HCT116 (cell line): ENCODE data around the gene PLEKHM3. TPM values are rescaled to one million over a fixed set of nuclear protein-coding genes. Genes with fewer than 3 reads are reported as not detected.

Experiments used
- ATAC-seq: fragments of 200-7000 bp; cut with Tn5 transposase; 2 replicates; pipeline ENCODE4 v1.9.1; 2020; ENCODE audit warnings: mild to moderate bottlenecking, moderate library complexity
- BruUV-seq: library from RNA; stranded (reverse); fragments of 400-500 nt; replicated peaks from 2 replicates; lab custom pipeline; 2021; lab: Mats Ljungman, UMichigan
- CTCF ChIA-PET: fragments of 300-600 bp; sonication (Branson Sonifier 250); formaldehyde crosslinking; loops from one replicate; lab custom pipeline; 2021; ENCODE audit warnings: antibody characterized with exemption; lab: Charles Lee
- POLR2A ChIA-PET: fragments of 300-600, 350-600 bp; sonication (Branson Sonifier 250); formaldehyde crosslinking; loops from one replicate; lab custom pipeline; 2021; ENCODE audit warnings: antibody characterized with exemption; lab: Charles Lee
- RAD21 ChIA-PET, 2 experiments: fragments of 300-600 bp; sonication (Branson Sonifier 250); formaldehyde crosslinking; loops; one replicate each; lab custom pipeline; 2023; ENCODE audit warnings: low total read pairs in 2 of 2; ENCODE audit not compliant: uncharacterized antibody in 2 of 2, unreplicated experiment in 2 of 2, low non-redundant PET in 1 of 2; lab: Charles Lee
- DNase-seq: peaks from one replicate; pipeline ENCODE4 v3.0.0-alpha.2; 2010; ENCODE audit warnings: low read depth, low spot score
- H2AFZ ChIP-seq: fragments of 200-600 bp; shearing (Covaris generic), sonication (generic); 2 replicates; pipeline ENCODE4 v1.6.1; 2017; ENCODE audit warnings: low read depth, mixed run types, mixed read lengths, antibody characterized with exemption, low read length; ENCODE audit not compliant: poor library complexity, severe bottlenecking
- H3K27ac ChIP-seq: 2 replicates; pipeline ENCODE4 v1.5.1; 2012; ENCODE audit warnings: low read depth, low read length
- H3K27me3 ChIP-seq: fragments of 200-600 bp; sonication (generic); 2 replicates; pipeline ENCODE4 v1.6.1; 2016; ENCODE audit warnings: mixed run types, low read length, mixed read lengths; ENCODE audit not compliant: insufficient read depth
- H3K36me3 ChIP-seq, 2 experiments: fragments of 200-500 bp in 1 of 2; fragments of 200-600 bp in 1 of 2; sonication (Bioruptor generic) in 1 of 2; sonication (generic) in 1 of 2; 2 replicates each; pipeline versions ENCODE4 v1.5.1 to v1.6.1; 2014 to 2016; ENCODE audit warnings: low read length in 2 of 2, inconsistent platforms in 1 of 2, mixed read lengths in 1 of 2, mixed run types in 1 of 2; ENCODE audit not compliant: insufficient read depth in 2 of 2, control insufficient read depth in 1 of 2
- H3K4me1 ChIP-seq, 2 experiments: fragments of 200-600 bp in 1 of 2; sonication (generic) in 1 of 2; 2 replicates each; pipeline versions ENCODE4 v1.5.1 to v1.6.1; 2012 to 2017; ENCODE audit warnings: low read length in 2 of 2, inconsistent platforms in 1 of 2, mild to moderate bottlenecking in 1 of 2, mixed read lengths in 1 of 2, mixed run types in 1 of 2, moderate library complexity in 1 of 2; ENCODE audit not compliant: insufficient read depth in 2 of 2, control insufficient read depth in 1 of 2
- H3K4me2 ChIP-seq: fragments of 200-600 bp; sonication (generic); 2 replicates; pipeline ENCODE4 v1.6.1; 2017; ENCODE audit warnings: mixed run types, low read length, mixed read lengths
- H3K4me3 ChIP-seq, 2 experiments: fragments of 200-600 bp in 1 of 2; sonication (generic) in 1 of 2; replicated peaks in 1 of 2; 2 replicates each; pipeline ENCODE4 v1.5.1; 2011 to 2016; ENCODE audit warnings: low read length in 2 of 2, control low read depth in 1 of 2, low read depth in 1 of 2, mild to moderate bottlenecking in 1 of 2, mixed read lengths in 1 of 2, mixed run types in 1 of 2
- H3K79me2 ChIP-seq: fragments of 200-600 bp; sonication (generic); 2 replicates; pipeline ENCODE4 v1.6.1; 2017; ENCODE audit warnings: mild to moderate bottlenecking, mixed run types, low read length, moderate library complexity, mixed read lengths; ENCODE audit not compliant: insufficient read depth
- H3K9ac ChIP-seq: fragments of 200-600 bp; sonication (generic); 2 replicates; pipeline ENCODE4 v1.6.1; 2016; ENCODE audit warnings: low read length, mixed read lengths
- H3K9me2 ChIP-seq: fragments of 200-600 bp; sonication (generic), shearing (Covaris generic); 2 replicates; pipeline ENCODE4 v1.6.1; 2017; ENCODE audit warnings: mixed run types, mild to moderate bottlenecking, moderate library complexity; ENCODE audit not compliant: insufficient read depth
- H3K9me3 ChIP-seq, 2 experiments: fragments of 200-500 bp in 1 of 2; fragments of 200-600 bp in 1 of 2; sonication (Bioruptor generic) in 1 of 2; sonication (generic) in 1 of 2; 2 replicates each; pipeline ENCODE4 v1.6.1; 2014 to 2017; ENCODE audit warnings: low read length in 2 of 2, mixed read lengths in 2 of 2, inconsistent platforms in 1 of 2, low read depth in 1 of 2, mild to moderate bottlenecking in 1 of 2, mixed run types in 1 of 2, moderate library complexity in 1 of 2; ENCODE audit not compliant: control insufficient read depth in 1 of 2, insufficient read depth in 1 of 2
- H4K20me1 ChIP-seq: fragments of 200-600 bp; sonication (generic), shearing (Covaris generic); 2 replicates; pipeline ENCODE4 v1.6.1; 2017; ENCODE audit warnings: mixed run types, mild to moderate bottlenecking, moderate library complexity; ENCODE audit not compliant: insufficient read depth
- CEBPB ChIP-seq: IDR thresholded peaks from 2 replicates; pipeline ENCODE4 v1.6.1; 2012; ENCODE audit warnings: low read depth
- ELF1 ChIP-seq: IDR thresholded peaks from 2 replicates; pipeline ENCODE4 v1.6.1; 2012; ENCODE audit warnings: low read depth, borderline replicate concordance
- EZH2 ChIP-seq: fragments of 200-600 bp; sonication (generic); IDR thresholded peaks from 2 replicates; pipeline ENCODE4 v1.6.1; 2017; ENCODE audit warnings: antibody characterized with exemption, mixed run types
- FOSL1 ChIP-seq: IDR thresholded peaks from 2 replicates; pipeline ENCODE4 v1.6.1; 2012; ENCODE audit warnings: low read depth
- RAD21 ChIP-seq: IDR thresholded peaks from 2 replicates; pipeline ENCODE4 v1.6.1; 2012; ENCODE audit warnings: low read depth, mild to moderate bottlenecking
- SP1 ChIP-seq: IDR thresholded peaks from 2 replicates; pipeline ENCODE4 v1.6.1; 2012; ENCODE audit warnings: low read depth
- SRF ChIP-seq: IDR thresholded peaks from 2 replicates; pipeline ENCODE4 v1.6.1; 2012; ENCODE audit warnings: low read depth
- TCF7L2 ChIP-seq: IDR thresholded peaks from 2 replicates; pipeline ENCODE4 v1.7.0; 2011; ENCODE audit warnings: borderline replicate concordance, inconsistent platforms; ENCODE audit not compliant: insufficient read depth, insufficient read length; ENCODE audit errors: extremely low read depth
- YY1 ChIP-seq: IDR thresholded peaks from 2 replicates; pipeline ENCODE4 v1.6.1; 2011; ENCODE audit warnings: low read length, low read depth, moderate library complexity, mild to moderate bottlenecking; ENCODE audit not compliant: insufficient replicate concordance; ENCODE audit errors: extremely low read depth
- ZFX ChIP-seq: fragments of 450-650 bp; IDR thresholded peaks from 2 replicates; pipeline ENCODE4 v1.6.1; 2017
- ZNF274 ChIP-seq: fragments of 200-500 bp; sonication (Bioruptor generic); IDR thresholded peaks from 2 replicates; pipeline ENCODE4 v1.6.1; 2014; ENCODE audit warnings: mild to moderate bottlenecking, low read depth, low read length, inconsistent platforms
- intact Hi-C: fragments of 100-400 bp; cut with micrococcal nuclease; formaldehyde crosslinking; loops from 2 replicates; pipeline ENCODE4 v1.10.0; 2022
- total RNA-seq: library from RNA; stranded (reverse); gene quantifications from one replicate; pipeline ENCODE4 v1.2.1, GENCODE V29; 2021; ENCODE audit not compliant: unreplicated experiment
- TF ChIP-seq, protein P1 (sequence below): IDR thresholded peaks from 2 replicates; pipeline ENCODE4 v1.6.1; 2012
- TF ChIP-seq, protein P2 (sequence below), 3 experiments: fragments of 200-600 bp in 1 of 3; sonication (generic) in 1 of 3; IDR thresholded peaks in 2 of 3; conservative IDR thresholded peaks in 1 of 3; 2 replicates each; pipeline ENCODE4 v1.5.1; 2012 to 2017; ENCODE audit warnings: low read depth in 2 of 3, low read length in 2 of 3, antibody characterized with exemption in 1 of 3, borderline replicate concordance in 1 of 3, control low read depth in 1 of 3, mild to moderate bottlenecking in 1 of 3, mixed read lengths in 1 of 3, mixed run types in 1 of 3, moderate library complexity in 1 of 3; ENCODE audit not compliant: insufficient read depth in 1 of 3
- TF ChIP-seq, protein P3 (sequence below): IDR thresholded peaks from 2 replicates; pipeline ENCODE4 v1.6.1; 2012

PLEKHM3 gene
- total RNA-seq, 1 experiment from 2014 or later: 6.3 TPM

- no peaks in the 10 kb centered on the region for H4K20me1 ChIP-seq
- no peak for TF ChIP-seq ZFX
- no peak for TF ChIP-seq SRF
- no peak for TF ChIP-seq TCF7L2
- no peak overlapping the region for H3K4me3 ChIP-seq
- H3K9ac ChIP-seq: no peak overlapping the region
- no peak for DNase-seq
- no peak overlapping the region for H3K4me2 ChIP-seq
- no peak overlapping the region for H2AFZ ChIP-seq
- RAD21 ChIA-PET: no interaction called here
- no peak for ATAC-seq
- no peak overlapping the region for H3K27ac ChIP-seq
- no peaks in the 10 kb centered on the region for H3K9me3 ChIP-seq
- no peaks in the 10 kb centered on the region for H3K9me2 ChIP-seq
- no TSS peak for BruUV-seq
- no peaks in the 10 kb centered on the region for H3K79me2 ChIP-seq
- H3K4me1 ChIP-seq: no peaks in the 10 kb centered on the region
- no peaks in the 10 kb centered on the region for H3K27me3 ChIP-seq
- CTCF ChIA-PET: no interaction called here
- intact Hi-C loops: loop anchor here (5.0 kb wide), 1 partner anchor 102 kb away; no protein-coding TSS in a partner anchor
- POLR2A ChIA-PET: no interaction called here
- H3K36me3 ChIP-seq: no peaks in the 10 kb centered on the region
These were observed 55.0 kb downstream of the PLEKHM3 start for GRCh38 chr2:207970147-207970825.

DNA sequence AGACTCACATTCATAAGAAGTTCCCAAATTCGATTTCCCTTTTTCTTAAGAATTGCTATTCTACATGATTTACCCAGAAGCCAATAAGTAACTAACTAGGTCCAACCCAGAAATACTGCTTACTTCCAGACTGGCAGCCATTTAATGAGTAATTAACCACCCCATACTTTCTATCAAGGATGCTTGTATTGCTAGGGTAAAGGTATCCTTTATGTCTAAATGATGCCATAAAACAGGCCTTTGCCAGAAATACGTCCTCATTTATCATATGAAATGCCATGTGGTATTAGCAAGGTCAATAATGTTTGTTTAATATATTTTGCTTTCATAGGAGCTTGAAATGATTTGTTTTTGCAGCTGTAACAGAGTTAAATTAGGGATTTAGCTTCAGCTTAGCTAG lies 56.1 kb downstream of the PLEKHM3 start:
- ATAC-seq: no peak
- Histone ChIP-seq H2AFZ (no peak overlapping the region), H3K4me2 (no peak overlapping the region), H3K9me3 (no peaks in the 10 kb centered on the region), H3K9ac (no peak overlapping the region), H3K36me3 (no peaks in the 10 kb centered on the region), H3K27ac (no peak overlapping the region), H4K20me1 (no peaks in the 10 kb centered on the region), H3K4me1 (no peaks in the 10 kb centered on the region), H3K9me2 (no peaks in the 10 kb centered on the region)
- intact Hi-C loops: no loop called here
- RAD21 ChIA-PET: no interaction called here
- no peak for TF ChIP-seq ZNF274
- TF ChIP-seq, protein P1, sequence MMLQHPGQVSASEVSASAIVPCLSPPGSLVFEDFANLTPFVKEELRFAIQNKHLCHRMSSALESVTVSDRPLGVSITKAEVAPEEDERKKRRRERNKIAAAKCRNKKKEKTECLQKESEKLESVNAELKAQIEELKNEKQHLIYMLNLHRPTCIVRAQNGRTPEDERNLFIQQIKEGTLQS: no peak
- TF ChIP-seq SP1: no peak
- no peak for TF ChIP-seq YY1
- TF ChIP-seq, protein P2, sequence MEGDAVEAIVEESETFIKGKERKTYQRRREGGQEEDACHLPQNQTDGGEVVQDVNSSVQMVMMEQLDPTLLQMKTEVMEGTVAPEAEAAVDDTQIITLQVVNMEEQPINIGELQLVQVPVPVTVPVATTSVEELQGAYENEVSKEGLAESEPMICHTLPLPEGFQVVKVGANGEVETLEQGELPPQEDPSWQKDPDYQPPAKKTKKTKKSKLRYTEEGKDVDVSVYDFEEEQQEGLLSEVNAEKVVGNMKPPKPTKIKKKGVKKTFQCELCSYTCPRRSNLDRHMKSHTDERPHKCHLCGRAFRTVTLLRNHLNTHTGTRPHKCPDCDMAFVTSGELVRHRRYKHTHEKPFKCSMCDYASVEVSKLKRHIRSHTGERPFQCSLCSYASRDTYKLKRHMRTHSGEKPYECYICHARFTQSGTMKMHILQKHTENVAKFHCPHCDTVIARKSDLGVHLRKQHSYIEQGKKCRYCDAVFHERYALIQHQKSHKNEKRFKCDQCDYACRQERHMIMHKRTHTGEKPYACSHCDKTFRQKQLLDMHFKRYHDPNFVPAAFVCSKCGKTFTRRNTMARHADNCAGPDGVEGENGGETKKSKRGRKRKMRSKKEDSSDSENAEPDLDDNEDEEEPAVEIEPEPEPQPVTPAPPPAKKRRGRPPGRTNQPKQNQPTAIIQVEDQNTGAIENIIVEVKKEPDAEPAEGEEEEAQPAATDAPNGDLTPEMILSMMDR (IDR thresholded peaks at IDR 0.05 in 2 of 3, conservative IDR thresholded peaks at IDR 0.05 in 1 of 3; ENCODE audit: borderline replicate concordance in 1 of 3, insufficient read depth in 1 of 3, low read depth in 2 of 3, low read length in 2 of 3): no peak
- TF ChIP-seq EZH2: no peak
- no peak for TF ChIP-seq RAD21
- TF ChIP-seq FOSL1: no peak
- TF ChIP-seq CEBPB: no peak
- no peak for TF ChIP-seq SRF
- TF ChIP-seq ELF1: no peak
- no peak for TF ChIP-seq ZFX
- TF ChIP-seq, protein P3, sequence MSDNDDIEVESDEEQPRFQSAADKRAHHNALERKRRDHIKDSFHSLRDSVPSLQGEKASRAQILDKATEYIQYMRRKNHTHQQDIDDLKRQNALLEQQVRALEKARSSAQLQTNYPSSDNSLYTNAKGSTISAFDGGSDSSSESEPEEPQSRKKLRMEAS: no peak
- TF ChIP-seq, all 23 proteins: peak for 0
- no peak overlapping the region for H3K4me3 ChIP-seq
- CTCF ChIA-PET: no interaction called here
- BruUV-seq: no TSS peak
- POLR2A ChIA-PET: no interaction called here
- H3K27me3 ChIP-seq: no peaks in the 10 kb centered on the region
- no peak for DNase-seq
- no peaks in the 10 kb centered on the region for H3K79me2 ChIP-seq
